Fibroblast of skin of right biceps (primary cell): Measurements from ENCODE around the gene MANF.

Experiments used
- DNase-seq: peaks from one replicate; pipeline ENCODE4 v3.0.0-alpha.2; 2013

MANF gene

DNA sequence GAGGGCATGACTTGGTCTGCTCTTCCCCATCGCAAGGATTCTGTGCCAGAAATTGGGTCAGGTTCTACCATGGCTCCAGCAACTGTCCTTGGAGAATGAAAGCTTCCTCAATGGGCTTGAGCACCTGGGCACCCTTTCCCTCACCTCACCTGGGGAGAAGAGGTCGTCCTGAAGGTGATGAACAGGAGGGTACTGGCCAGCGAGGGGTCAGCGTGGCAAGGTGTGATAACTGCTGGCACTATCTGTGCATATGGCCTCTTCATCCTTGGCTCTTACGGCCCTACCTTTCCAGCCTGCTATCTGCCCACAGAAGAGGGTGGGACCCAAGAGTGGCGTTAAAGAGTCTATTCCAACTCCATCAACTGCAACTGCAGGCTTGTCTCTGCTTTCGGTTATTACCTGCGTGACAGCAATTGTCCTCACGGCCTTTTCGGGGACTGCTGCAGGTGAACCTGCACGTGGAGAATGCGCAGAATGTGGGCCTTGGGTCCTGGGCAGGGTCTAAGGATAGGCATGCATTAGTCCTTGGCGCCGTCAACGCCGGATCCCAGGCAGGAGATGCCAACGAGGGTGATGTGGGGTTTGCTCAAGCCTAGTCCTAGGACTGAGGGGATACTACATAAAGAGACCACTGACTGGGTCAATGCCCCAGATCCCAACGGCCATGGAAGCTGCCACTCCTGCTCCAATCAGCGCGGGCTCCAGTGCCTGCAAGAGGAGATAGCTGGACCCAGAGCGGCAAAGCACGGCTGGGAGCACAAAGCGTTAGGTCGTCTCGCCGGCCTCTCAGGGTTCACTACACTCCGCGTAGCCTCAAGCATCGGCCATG, 5.4 kb downstream of the MANF start:
- DNase-seq = no peak

DNA sequence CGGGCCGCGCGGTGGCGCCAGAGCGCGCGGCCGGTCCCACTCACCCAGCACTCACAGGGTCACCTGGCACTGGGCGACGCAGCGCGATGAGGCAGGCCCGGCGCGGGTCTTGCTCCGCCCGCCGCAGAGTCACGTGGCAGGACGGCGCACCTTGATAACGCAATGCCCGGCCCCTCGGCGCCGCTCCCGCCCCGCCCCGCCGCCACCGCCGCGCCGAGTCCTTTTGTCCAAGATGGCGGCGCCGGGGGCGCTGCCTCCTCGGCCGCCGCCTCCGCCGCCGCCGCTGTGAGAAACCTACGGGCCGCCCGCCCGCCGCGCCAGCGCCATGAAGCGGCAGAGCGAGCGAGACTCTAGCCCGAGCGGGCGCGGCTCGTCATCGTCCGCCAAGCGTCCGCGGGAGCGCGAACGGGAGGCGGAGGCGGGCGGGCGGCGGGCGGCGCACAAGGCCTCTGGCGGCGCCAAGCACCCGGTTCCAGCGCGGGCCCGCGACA, 6.0 kb downstream of the MANF start, which contains the start of gene RBM15B:
Gene RBM15B, plus strand, starts transcription at position 211 of the 491 bp plus-strand sequence. Its CDS starts 115 bp downstream, at position 326.
- peak; percentile 97 for DNase-seq

DNA sequence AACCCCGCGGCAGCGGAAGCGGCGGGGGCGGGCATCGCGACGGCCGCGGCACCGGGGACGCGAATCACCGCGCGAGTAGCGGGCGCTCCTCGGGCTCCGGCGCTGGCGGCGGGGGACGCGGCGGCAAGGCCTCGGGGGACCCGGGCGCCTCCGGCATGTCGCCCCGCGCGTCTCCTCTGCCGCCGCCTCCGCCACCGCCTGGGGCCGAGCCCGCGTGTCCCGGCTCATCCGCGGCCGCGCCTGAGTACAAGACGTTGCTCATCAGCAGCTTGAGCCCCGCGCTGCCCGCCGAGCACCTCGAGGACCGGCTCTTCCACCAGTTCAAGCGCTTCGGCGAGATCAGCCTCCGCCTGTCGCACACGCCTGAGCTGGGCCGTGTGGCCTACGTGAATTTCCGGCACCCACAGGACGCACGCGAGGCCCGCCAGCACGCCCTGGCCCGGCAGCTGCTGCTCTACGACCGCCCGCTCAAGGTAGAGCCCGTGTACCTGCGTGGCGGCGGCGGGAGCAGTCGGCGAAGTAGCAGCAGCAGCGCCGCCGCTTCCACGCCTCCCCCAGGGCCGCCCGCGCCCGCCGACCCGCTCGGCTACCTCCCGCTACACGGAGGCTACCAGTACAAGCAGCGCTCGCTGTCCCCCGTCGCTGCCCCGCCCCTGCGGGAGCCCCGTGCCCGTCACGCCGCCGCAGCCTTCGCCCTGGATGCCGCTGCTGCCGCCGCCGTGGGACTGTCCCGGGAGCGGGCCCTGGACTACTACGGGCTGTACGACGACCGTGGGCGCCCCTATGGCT, 6.7 kb downstream of the MANF start:
- peak; percentile 32 for DNase-seq

DNA sequence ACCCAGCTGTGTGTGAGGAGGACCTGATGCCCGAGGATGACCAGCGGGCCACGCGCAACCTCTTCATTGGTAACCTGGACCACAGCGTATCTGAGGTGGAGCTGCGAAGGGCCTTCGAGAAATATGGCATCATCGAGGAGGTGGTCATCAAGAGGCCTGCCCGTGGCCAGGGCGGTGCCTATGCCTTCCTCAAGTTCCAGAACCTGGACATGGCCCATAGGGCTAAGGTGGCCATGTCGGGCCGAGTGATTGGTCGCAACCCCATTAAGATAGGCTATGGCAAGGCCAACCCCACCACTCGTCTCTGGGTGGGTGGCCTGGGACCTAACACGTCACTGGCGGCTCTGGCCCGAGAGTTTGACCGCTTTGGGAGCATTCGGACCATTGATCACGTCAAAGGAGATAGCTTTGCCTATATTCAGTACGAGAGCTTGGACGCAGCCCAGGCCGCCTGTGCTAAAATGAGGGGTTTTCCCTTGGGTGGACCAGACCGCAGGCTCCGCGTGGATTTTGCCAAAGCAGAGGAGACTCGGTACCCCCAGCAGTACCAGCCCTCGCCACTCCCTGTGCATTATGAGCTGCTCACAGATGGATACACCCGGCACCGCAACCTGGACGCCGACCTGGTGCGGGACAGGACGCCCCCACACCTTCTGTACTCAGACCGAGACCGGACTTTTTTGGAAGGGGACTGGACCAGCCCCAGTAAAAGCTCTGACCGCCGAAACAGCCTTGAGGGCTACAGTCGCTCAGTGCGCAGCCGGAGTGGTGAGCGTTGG, 7.5 kb downstream of the MANF start:
- no peak for DNase-seq

DNA sequence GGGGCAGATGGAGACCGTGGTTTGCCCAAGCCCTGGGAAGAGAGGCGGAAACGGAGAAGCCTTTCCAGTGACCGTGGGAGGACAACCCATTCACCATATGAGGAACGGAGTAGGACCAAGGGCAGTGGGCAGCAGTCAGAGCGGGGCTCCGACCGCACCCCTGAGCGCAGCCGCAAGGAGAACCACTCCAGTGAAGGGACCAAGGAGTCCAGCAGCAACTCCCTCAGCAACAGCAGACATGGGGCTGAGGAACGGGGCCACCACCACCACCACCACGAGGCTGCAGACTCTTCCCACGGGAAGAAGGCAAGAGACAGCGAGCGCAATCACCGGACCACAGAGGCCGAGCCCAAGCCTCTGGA, 8.0 kb downstream of the MANF start:
- no peak for DNase-seq

DNA sequence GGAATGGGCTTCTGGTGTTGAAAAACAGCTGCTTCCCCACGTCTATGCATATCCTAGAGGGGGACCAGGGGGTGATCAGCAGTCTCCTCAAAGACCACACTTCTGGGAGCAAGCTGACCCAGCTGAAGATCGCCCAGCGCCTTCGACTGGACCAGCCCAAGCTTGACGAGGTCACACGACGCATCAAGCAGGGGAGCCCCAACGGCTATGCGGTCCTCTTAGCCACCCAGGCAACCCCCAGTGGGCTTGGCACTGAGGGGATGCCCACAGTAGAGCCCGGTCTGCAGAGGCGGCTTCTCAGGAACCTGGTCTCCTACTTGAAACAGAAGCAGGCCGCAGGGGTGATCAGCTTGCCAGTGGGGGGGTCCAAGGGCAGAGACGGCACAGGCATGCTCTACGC, 8.5 kb downstream of the MANF start:
- DNase-seq = no peak

DNA sequence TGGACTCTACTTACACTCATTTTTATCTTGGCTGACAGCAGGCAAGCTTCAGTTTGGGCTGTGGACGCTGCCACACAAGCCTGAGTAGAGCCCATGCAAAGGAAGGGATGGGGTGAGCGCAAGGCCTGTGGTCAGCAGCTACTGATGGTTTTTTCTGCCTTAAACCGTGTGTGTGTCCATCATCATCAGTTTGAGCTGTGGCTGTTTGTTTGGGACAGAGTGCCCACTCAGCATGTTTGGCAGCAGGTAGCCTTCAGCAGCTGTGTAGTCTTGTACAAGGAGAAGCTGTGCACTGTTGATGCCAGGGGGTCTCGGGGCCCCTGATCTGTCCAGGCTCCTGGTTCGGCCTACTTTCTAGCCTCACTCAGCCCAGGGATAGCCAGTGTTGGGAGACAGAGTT, 9.4 kb downstream of the MANF start:
- DNase-seq = no peak

DNA sequence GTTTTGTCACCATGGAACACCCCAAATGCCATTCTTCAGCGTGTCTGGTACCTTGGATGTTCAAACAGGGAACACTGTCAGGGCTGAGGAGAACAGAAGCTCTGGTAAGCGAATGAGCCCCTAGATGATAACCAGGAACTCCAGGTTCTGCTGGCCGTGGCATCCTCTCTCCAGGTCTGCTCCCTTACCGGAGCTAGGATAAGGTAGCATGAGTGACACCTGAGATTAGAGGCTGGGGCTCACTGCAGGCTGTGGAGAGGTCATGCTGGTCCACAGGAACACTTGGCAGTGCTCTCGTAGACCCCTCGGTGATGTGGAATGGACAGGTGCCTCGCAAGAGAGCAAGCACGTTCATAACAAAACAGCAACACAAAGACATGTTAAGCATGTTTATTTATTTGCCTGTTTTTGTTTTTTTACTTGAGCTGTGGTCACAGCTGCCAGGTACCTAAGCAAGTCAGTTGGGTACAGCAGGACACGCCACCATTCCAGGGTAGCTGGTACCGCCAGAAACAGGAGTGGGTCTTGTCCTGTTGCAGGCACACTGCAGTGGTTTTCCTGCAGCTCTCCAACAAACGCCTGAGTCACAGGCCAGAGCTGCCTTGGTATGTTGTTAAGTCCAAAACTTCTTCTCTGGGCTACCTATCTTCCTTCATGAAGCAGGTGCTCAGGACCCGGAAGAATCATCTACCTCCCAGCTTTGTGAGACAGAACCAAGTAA, 10.6 kb downstream of the MANF start:
- DNase-seq = no peak

DNA sequence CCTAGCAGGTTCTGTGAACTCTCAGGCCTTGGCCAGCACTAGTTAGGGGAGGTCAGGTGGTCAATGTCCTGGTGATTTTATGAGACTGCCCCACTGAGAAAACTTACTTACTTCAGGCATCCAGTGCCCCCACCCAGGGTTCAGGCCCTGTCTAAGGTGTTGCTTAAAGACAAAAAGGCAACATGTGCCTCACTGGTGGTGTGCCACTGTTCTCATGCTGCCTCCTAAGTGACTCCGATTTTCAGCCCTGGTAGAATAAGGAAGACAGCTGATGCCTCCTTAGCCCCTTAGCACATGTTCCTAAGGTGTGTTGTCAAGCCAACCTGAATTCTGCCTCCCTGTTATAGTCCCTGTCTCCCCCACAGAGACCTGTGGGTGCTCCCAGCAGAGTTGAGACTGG, 11.3 kb downstream of the MANF start:
- no peak for DNase-seq

DNA sequence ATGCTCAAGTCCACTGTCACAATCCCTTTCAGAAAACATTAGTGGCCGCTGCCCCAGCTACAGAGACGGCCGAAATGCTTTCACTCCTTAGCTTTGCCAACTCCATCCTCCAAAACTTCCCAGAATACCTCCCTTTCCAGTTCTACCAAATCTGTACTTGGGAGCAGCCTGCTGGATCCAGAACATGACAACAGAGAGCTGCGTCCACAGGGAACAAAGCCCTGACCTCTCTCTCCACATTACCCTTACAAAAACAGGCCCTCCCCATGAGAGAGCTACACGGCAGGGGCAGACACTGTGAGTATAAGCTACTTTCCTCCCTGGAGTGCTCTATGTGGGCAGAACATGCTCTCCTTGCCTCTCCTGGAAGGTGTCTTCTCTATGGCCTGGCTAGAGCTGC, 12.3 kb downstream of the MANF start:
- DNase-seq = no peak

DNA sequence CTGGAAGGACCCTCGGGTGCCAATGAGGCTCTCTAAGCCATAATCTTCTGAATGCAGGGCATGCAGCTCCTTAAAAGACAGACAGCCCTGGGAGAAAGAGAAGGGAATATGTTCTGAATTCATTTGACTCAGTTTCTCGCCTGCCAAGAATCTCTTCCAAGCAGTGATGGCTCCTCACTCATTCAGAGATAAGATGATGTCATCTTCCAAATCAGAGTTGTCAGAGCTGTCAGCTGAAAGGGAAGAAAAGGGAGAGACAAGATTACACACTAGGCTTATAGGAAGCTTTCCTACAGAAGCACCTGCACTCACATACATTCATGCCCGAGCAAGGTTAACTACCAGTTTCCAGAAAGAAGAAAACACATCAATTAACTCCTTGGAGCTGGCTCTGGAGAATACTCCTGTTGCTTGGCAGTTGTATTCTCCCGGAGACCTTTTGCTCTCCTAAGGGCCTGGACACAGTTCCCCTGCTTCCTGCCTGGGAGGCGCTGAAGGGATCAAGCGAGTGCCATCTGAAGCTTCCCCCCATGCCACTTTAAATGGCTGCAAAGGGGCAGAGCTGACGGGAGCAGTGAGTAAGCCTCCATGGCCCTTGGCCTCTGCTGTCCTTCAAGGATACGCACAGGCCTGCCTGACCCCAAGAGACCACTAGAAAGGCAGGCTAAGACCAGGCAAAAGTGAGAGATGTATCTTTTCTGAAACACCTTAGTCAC, 13.7 kb downstream of the MANF start:
- no peak for DNase-seq

DNA sequence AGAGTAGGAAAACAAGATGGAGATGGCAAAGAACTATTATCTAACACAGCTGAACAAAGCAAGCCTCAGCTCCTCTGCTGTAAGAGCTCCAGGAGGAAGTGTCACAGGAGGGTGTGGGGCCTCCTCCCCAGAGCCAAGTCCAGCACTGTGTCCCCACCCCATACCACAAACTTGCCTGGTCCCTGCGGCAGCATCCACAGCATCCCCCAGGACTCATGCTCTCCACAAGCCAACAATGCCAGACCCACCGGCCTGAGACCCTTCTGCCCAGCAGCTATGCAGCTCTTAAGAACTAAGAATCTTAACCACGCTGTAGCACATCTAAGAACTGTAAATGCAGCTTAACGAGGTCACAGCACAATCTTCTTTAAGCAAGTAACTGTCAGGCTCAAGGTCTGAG, 15.1 kb downstream of the MANF start:
- no peak for DNase-seq

DNA sequence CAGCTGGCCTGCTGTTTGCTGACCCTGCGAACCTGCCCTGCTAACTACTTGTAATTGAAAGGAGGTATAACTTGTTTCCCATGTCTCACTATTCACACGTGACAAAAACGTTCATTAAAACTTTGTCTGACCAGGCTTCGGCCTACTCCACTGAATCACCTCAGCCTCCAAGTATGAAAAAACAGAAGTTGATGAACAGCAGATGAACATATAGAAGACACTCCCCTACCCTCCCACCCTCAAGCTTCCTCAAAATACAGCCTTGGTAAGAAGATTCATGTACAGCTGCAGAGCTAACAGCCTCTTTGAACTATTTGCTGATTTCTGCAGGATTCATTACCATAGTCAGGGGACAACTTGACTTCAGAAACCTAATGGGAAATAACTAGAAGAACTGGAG, 16.6 kb downstream of the MANF start:
- no peak for DNase-seq

DNA sequence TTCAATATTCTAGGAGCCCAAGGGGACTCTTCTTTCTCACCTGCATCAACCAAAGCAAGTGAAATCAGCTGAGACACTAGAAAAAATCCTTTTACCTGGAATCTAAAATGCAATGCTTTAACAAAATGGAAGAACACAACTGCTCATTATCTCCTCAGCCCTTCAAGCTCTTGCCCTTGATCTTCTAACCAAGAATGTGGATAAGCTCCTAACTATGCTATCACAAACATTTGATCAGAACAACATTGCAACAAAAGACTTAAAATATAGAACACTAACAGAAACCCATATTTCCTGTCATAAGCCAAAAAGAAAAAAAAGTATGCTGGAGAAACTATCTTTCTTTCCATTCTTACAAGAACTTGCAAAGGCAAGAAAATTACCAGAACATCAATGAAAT, 18.6 kb downstream of the MANF start:
- no peak for DNase-seq

DNA sequence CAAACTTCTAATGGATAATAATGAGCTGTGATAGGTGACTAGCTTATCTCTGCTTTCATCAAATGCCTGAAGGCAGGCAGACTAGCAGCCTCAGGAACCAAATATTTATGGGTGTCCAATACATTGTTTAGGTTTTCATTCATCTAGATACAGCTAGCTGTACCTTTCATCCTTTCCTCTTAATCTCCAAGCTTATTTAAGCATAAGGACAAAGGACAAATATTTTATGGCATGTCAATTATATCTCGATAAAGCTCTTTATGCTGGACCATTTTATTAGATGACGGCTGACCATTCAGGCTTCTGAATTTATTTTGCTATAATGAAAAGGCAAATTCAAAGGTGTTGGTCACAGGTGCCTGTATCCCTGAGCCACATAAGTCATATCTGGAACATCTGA, 22.9 kb downstream of the MANF start:
- no peak for DNase-seq

DNA sequence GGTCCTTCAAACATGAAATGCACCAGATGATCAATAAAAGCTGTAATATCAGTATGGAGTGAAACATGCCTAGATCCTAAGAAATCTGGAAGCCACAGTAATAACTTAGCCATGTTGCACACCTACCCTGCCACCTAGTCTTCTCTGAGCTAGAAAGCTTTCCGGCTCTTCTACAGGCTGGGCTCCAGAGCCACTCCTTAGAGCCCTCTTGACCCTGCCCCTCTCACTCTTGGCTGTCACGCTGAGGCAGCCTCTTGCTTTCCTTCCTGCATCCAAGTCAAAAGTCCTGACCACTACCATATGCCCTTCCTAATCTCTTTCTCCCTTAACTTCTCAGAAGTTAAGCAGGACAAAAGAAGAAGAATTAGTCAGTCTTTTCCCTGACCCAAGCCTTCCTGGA, 23.7 kb downstream of the MANF start:
- no peak for DNase-seq

DNA sequence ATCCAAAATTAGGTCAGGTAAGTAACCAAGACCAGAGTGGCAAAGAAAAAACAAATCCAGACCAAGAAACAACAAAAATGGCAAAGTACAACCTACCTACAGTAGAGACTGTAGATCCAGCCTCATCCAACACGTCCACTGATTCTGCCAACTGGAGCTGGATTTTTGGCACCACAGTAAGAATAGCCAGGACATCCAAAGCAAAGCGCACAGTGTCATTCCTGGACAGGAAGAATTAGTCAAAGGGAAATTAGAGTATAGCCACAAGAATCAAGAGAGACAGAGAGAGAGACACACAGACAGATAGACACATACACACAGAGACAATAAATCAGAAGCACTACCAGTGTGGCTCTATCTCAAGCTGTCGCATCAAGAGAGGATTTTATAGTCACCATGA, 37.1 kb downstream of the MANF start:
- no peak for DNase-seq

DNA sequence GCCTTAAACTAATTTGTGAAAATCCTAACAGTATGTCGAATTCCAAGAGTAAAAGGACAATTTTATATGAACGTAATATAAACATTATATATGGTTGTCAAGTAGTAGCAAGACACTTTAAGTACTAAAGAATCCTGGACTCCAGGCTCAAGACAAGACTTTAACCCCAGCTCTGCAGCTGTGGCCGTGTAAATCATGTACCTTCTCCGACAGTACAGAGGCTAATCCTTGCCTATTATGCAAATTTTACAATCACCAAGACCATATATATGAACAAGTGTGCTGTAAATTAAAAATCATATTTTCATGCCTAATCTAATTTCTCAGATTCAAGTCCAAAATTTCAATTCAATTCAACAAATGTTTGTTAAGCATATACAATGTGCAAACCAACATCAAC, 41.8 kb downstream of the MANF start:
- DNase-seq = no peak

DNA sequence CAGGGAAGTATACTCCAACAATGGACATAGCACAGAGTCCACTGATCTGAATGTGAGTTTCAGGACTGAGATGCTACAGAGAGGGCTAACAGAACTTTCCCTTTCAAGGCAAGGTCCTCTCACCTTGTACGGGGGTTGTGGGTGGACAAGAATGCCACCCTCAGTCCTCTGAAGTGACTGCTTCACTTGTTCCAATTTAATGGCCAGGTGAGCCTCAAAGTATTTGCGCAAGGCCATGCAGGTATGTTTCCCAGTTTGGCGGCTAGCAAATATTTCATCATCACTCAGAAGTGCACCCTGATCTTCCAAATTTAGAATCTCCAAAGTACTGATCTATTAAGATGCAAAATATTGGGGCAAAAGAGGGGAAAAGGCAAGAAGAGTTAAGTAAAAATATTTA, 44.0 kb downstream of the MANF start:
- DNase-seq = no peak

DNA sequence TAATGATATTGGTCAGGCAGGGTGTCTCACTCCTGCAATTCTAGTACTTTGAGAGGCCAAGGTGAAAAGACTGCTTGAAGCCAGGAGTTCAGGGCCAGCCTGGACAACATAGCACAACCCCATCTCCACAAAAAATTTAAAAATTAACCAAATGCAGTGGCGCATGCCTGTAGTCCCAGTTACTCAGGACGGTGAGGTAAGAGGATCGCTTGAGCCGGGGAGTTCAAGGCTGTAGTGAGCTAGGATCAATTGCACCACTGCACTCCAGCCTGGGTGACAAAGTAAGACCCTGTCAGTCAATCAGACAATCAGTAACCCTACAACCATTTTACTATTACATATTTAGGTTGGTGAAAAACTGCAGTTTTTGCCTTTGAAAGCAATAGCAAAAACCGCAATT, 49.0 kb downstream of the MANF start:
- DNase-seq = no peak

DNA sequence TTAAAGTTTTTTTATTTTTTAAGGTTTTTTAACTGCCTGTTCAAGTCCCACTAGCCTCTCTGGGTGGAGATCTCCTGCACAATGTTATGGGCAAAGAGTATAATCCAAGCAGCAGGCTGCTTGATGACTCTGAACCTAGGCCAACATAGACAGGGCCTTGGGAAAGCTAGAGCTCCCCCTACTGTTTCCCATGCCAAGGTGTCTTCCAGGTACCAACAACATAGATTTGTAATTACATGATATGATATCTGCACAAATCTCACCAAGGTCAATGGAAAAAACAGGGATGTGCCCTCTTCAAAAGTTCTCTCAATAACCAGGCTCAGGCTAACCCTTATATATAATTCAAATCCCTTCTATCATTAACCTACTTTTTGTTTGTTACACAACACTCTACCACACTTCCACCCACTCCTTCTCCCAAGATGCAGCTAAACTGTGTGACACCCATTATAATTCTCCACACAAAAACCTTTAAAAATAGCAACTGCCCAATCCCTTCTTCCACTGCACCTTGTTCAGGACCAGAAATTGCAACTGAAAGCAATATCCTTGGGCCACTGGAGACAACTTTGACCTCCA, 49.7 kb downstream of the MANF start:
- peak; percentile 32 for DNase-seq
